HUES48 (cell line): Measurements from ENCODE around the gene HDAC4.

ENCODE experiments used
- H3K27ac ChIP-seq: one replicate; pipeline ENCODE4 v1.7.0; 2013; ENCODE audit warnings: low read depth, low read length, inconsistent platforms
- H3K27me3 ChIP-seq: 2 replicates; pipeline ENCODE4 v1.6.1; 2013; ENCODE audit warnings: mild to moderate bottlenecking, low read length; ENCODE audit not compliant: control insufficient read depth, insufficient read depth
- H3K36me3 ChIP-seq: 2 replicates; pipeline ENCODE4 v1.6.1; 2013; ENCODE audit warnings: low read length; ENCODE audit not compliant: control insufficient read depth, insufficient read depth
- H3K4me1 ChIP-seq: 2 replicates; pipeline ENCODE4 v1.6.1; 2013; ENCODE audit warnings: mild to moderate bottlenecking, low read length; ENCODE audit not compliant: control insufficient read depth, insufficient read depth
- H3K4me3 ChIP-seq: 2 replicates; pipeline ENCODE4 v1.5.1; 2013; ENCODE audit warnings: mild to moderate bottlenecking, low read depth, low read length
- H3K9ac ChIP-seq: 2 replicates; pipeline ENCODE4 v1.6.1; 2013; ENCODE audit warnings: mild to moderate bottlenecking, low read depth, low read length, moderate library complexity
- H3K9me3 ChIP-seq: 2 replicates; pipeline ENCODE4 v1.6.1; 2013; ENCODE audit warnings: low read length; ENCODE audit not compliant: control insufficient read depth, insufficient read depth

Gene HDAC4

DNA sequence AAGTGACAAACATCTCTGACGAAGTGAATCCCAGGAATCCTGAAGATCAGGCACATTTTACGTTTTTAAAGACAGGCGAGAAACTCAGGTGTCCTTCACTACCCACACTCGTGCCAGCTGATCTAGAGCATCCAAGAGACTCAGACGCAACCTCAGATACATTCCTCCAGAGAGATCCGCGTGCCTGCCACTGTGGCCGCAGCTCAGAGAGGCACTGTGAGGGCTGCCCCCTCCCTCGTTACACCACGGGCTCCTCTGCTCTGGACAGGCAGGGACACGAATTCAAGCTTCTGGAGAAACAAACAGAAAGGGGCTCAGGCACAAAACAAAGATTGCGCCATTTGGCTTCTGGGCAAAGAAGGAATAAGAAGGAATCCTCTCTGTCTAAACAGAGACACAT lies 268.0 kb downstream of the HDAC4 start:
- Histone ChIP-seq H3K9me3 (no peaks in the 10 kb centered on the region), H3K27me3 (no peaks in the 10 kb centered on the region), H3K36me3 (peaks cover 60% of the 10 kb centered on the region), H3K4me1 (no peaks in the 10 kb centered on the region), H3K9ac (no peak overlapping the region), H3K4me3 (no peak overlapping the region), H3K27ac (no peak overlapping the region)

DNA sequence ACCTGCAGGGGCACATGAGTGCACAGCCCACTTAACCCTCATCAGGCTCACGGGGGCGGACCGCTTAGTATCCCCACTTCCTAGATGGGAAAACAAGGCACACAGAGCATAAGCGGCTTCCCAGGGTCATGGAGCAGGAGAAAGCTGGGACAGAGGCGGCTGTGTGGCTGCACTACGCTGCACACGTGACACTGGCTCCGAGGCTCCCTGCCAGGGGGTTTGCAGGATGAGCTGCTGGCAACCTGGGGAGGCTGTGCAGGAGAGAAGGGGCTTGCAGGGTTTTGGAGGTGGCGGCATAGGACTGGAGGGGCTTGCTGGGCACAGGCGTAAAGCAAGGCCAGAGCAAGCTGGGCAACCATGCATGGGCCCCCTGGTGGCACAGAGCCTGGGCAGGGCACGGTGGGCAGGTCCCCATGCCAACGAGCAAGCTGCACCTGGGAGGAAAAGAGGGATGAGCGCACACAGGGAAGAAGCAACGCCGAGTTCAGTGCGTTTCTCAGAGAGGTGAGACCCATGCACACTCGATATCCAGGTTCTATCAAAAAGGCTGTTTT lies 268.6 kb downstream of the HDAC4 start:
- Histone ChIP-seq H3K27me3 (no peaks in the 10 kb centered on the region), H3K9ac (no peak overlapping the region), H3K9me3 (no peaks in the 10 kb centered on the region), H3K4me1 (no peaks in the 10 kb centered on the region), H3K4me3 (no peak overlapping the region), H3K36me3 (peaks cover 59% of the 10 kb centered on the region), H3K27ac (no peak overlapping the region)

DNA sequence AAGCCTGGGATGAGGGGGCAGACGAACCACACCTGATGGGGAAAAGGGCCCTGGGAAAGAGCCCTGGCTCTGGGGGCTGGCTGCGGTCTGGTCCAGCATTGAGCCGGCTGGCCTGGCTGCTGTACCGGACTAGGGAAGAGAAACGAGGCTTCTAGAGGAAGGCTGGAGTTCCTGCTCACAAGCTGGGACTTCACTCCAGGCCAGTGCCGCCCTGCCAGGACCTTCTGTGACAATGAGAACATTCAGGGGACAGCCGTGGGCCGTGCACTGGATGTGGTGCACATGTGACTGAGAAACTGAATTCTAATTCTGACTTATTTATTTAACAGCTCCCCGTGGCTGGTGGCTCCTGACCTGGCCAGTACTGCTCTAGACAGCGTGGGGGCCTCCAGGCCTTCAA lies 269.3 kb downstream of the HDAC4 start:
- no peaks in the 10 kb centered on the region for H3K9me3 ChIP-seq
- H3K9ac ChIP-seq: no peak overlapping the region
- H3K27ac ChIP-seq: no peak overlapping the region
- no peaks in the 10 kb centered on the region for H3K4me1 ChIP-seq
- H3K27me3 ChIP-seq: no peaks in the 10 kb centered on the region
- H3K4me3 ChIP-seq: no peak overlapping the region
- peaks cover 61% of the 10 kb centered on the region for H3K36me3 ChIP-seq

DNA sequence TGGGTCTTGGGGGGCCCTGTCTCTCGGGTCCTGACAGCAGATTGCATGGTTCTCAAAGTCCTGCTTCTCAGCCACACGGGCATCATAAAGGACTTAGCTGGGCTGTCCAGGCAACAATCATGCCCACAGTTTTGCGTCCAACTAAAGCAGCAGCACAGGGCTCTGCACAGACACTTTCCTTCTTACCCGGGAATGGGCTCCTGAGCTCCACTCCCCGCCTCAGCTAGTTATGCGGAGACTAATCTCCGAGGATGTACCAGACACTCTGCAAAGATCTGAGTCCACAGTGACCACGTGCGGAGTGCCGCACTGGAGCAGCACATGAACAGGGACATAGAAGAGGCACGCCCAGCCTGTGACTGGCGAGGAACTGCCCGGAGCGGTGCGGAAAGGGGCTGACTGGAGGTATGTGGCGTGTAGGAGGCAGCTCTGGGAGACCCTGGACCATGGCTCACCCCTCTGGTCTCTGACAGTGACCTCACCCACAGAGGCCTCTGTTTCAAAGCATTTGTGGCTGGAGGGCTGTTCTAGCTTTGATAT lies 270.0 kb downstream of the HDAC4 start:
- no peaks in the 10 kb centered on the region for H3K27me3 ChIP-seq
- H3K36me3 ChIP-seq: peaks cover 62% of the 10 kb centered on the region

DNA sequence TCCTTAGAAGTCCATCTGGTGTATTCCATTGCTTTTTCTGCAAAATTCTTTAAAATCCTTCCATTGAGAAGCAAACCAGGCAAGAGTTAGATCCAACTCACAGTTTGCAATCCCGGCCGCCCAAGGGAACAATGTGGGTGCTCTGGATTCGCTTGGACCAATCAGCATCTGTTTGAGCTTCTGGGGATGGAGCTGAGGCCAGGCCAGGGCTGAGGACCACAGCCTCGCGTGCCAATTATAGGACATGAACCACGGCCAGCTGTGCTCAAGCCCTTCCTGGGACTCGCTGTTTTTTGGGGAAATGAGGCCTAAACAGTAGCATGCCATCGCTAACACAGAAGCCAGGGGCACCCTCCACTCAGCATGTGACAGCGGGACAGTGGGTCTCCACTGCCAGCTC lies 270.8 kb downstream of the HDAC4 start:
- no peaks in the 10 kb centered on the region for H3K4me1 ChIP-seq
- H3K36me3 ChIP-seq: peaks cover 63% of the 10 kb centered on the region
- H3K9me3 ChIP-seq: no peaks in the 10 kb centered on the region
- H3K27me3 ChIP-seq: no peaks in the 10 kb centered on the region
- H3K4me3 ChIP-seq: no peak overlapping the region
- no peak overlapping the region for H3K27ac ChIP-seq
- H3K9ac ChIP-seq: no peak overlapping the region

More for the DNA sequence above, 270.0 kb downstream of the HDAC4 start:
- Histone ChIP-seq H3K4me1 (no peaks in the 10 kb centered on the region), H3K9me3 (no peaks in the 10 kb centered on the region), H3K9ac (no peak overlapping the region), H3K4me3 (no peak overlapping the region), H3K27ac (no peak overlapping the region)

DNA sequence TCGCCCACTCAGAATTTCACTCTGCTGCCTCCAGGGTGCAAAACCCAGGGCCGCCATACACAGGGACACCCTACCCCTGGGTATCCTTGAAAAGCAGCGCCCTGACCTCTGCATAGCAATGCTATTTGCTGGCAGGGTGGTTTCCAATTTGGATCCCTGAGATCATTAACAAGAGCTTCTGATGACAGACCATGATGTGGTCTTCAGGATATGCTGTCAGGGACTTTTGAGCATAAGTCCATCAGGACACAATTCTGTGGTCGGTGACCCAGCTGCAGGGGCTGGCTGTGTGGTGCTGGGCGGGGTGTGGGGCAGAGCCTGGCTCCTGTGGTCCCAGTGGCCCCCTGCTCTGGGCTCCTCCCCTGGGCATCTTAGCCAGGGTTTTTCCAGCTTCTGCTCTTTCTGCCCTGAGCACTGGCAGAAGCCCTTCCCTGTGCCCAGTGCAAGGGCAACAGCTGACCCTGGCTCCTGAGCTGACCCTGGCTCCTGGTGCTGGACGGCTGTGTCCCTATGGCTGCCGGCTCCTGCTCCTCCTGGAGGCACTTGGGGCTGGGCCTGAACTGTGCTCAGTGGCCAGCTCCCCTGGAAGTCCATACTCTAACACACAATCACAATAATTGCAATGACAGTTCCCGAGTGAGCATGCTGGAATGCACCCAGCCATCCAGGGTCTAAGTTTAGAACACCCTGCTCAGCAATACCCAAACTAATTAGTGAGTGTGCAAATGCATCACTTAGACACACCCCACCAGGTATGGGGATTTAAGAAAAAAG lies 271.5 kb downstream of the HDAC4 start:
- H3K4me3 ChIP-seq: no peak overlapping the region
- H3K9me3 ChIP-seq: peaks cover 4% of the 10 kb centered on the region; the same call in 1 of the 2 replicates
- H3K27ac ChIP-seq: no peak overlapping the region
- H3K27me3 ChIP-seq: no peaks in the 10 kb centered on the region
- no peaks in the 10 kb centered on the region for H3K4me1 ChIP-seq
- H3K9ac ChIP-seq: no peak overlapping the region
- H3K36me3 ChIP-seq: peaks cover 63% of the 10 kb centered on the region

DNA sequence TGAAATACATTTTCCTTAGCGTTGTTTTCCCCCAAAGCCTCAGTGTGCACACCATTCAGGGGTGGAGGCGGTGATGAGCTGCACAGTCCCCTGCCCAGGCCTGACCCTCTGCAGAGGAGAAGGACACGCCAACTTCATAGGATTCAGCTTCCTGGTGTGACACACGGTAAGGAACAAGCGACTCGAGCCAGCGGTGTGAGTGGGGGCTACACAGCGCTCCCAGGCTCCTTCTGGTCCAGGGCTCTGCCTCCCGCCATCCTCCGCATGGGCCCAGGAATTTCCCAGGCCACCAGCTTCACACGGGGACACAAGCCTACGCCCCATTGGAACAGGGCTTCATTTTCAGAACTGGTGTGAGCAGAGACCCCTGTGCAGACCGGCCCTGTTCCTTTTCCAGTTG lies 272.1 kb downstream of the HDAC4 start:
- no peak overlapping the region for H3K9ac ChIP-seq
- H3K4me1 ChIP-seq: no peaks in the 10 kb centered on the region
- H3K4me3 ChIP-seq: no peak overlapping the region
- H3K27ac ChIP-seq: no peak overlapping the region
- H3K9me3 ChIP-seq: peaks cover 4% of the 10 kb centered on the region; the same call in 1 of the 2 replicates
- no peaks in the 10 kb centered on the region for H3K27me3 ChIP-seq
- H3K36me3 ChIP-seq: peaks cover 59% of the 10 kb centered on the region

DNA sequence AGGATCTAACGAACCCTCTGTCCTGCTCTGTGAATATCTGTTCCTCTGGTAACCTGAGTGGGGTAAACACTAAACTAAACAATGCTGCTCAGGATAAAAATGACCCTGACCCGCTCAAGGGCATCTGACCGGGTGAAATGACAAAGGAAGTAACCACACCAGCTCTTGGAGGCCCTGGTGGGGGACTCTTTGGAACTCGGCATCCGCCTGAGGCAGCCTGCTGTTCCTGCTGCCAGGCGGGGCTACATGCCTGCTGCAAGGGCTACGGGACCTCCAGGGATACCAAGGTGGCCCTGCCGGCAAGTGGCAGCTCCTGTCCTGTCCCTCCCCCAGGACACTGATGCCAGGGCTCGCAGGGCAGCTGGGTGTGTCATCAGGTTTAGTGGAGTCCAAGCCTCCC lies 273.3 kb downstream of the HDAC4 start:
- peaks cover 4% of the 10 kb centered on the region; the same call in 1 of the 2 replicates for H3K9me3 ChIP-seq
- H3K9ac ChIP-seq: no peak overlapping the region
- no peaks in the 10 kb centered on the region for H3K4me1 ChIP-seq
- H3K27ac ChIP-seq: no peak overlapping the region
- no peak overlapping the region for H3K4me3 ChIP-seq
- H3K27me3 ChIP-seq: no peaks in the 10 kb centered on the region
- peaks cover 47% of the 10 kb centered on the region for H3K36me3 ChIP-seq

DNA sequence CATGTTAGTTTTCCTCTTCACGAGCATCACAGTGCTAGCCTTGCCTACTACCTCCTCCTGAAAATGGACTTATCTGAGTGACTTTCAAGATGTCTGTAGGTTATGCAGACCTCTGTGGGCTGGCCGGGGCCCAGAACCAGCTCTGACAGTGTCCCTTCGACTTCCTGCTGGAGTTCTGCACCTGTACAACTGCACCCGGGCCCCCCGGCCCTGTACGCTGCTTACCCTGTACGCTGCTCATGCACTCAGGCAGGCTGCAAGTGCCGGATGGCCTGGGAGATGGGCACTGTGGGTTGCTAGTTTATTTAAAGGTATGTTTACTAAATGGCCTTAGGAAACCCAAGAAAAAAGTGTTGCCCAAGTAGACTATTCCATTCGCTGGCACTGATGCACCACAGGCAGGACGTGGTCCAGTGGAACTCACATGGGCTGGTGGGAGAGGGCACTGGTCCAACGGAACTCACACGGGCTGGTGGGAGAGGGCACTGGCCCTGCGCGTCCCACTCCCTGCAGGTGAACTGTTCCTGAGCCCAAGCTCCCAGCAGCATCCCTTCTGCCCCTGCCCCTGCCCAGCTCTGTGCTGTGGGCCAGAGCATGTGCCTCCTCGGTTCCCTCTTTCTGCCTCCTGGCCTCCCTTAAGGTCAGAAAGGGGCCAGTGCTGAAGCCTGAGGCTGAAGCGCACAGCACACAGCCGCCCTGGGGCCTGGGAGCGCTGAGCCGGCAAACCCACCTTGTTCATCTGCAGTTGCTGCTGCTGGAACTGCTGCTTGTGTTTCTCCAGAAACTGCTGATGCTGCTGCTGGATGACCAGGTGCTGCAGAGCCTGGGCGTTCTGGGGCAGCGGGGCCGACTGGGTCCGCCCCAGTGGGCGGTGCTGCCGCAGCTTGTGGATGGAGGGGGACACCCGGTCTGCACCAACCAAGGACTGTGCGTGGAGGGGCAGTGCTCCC lies 274.8 kb downstream of the HDAC4 start:
- Histone ChIP-seq H3K27me3 (no peaks in the 10 kb centered on the region), H3K27ac (no peak overlapping the region), H3K4me1 (no peaks in the 10 kb centered on the region), H3K4me3 (no peak overlapping the region), H3K9ac (no peak overlapping the region), H3K36me3 (peaks cover 42% of the 10 kb centered on the region), H3K9me3 (peaks cover 4% of the 10 kb centered on the region; the same call in 1 of the 2 replicates)

DNA sequence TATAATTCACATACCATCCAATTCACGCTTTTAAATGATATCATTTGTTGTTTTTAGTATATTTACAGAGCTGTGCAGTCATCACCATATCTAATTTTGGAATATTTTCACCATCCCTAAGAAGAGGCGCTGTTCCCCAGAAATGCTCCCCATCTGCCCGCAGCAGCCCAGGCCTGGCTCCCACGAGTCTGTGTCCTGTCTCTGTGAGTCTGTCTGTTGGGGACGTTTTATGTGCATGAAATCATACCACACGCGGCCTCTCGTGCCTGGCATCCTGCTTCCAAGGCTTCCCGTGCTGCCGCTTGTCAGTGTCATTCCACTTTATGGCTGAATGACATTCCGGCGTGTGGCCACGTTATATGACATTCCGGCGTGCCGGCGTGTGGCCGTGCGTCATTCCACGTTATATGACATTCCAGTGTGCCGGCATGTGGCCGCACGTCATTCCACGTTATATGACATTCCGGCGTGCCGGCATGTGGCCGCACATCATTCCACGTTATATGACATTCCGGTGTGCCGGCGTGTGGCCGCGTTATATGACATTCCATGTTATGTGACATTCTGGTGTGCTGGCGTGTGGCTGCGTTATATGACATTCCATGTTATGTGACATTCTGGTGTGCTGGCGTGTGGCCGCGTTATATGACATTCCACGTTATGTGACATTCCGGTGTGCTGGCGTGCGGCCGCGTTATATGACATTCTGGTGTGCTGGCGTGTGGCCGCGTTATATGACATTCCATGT lies 276.5 kb downstream of the HDAC4 start:
- no peak overlapping the region for H3K4me3 ChIP-seq
- peaks cover 34% of the 10 kb centered on the region for H3K36me3 ChIP-seq
- H3K4me1 ChIP-seq: no peaks in the 10 kb centered on the region
- H3K27ac ChIP-seq: no peak overlapping the region
- no peaks in the 10 kb centered on the region for H3K27me3 ChIP-seq
- H3K9me3 ChIP-seq: peaks cover 4% of the 10 kb centered on the region; the same call in 1 of the 2 replicates
- no peak overlapping the region for H3K9ac ChIP-seq
